ENCODE data around the gene KIRREL3. TPM values are rescaled to one million over a fixed set of nuclear protein-coding genes. Genes with fewer than 3 reads are reported as not detected.

Gene KIRREL3
- total and polyA plus RNA-seq, 9 of the 15 experiments (the other 6 are each of a cell fraction or from before 2014, with no cell fraction given): 0.04 to 0.10 TPM; not detected in 7

GRCh38 chr11:126477535-126478305 lies 522.9 kb downstream of the KIRREL3 start (continued):
- TF ChIP-seq ZBTB26 (CRISPR knock-in tag; IDR thresholded peaks at IDR 0.05) (no peak), ATF7 (IDR thresholded peaks at IDR 0.05) (no peak), KLF16 (IDR thresholded peaks at IDR 0.05) (no peak)

GRCh38 chr11:126476977-126477376 lies 523.6 kb downstream of the KIRREL3 start:
- H3K79me2 ChIP-seq (ENCODE audit: control insufficient read depth, insufficient read depth, low read length): no peaks in the 10 kb centered on the region
- no peaks in the 10 kb centered on the region for H3K9me3 ChIP-seq (replicated peaks; ENCODE audit: control insufficient read depth, insufficient read depth, low read depth, low read length)
- 2% methylated on average over 7 of the region's 9 CpGs for WGBS (ENCODE audit: insufficient coverage, low coverage, missing lambda C conversion rate)
- no peak for ATAC-seq
- in situ Hi-C loops (cut with MboI) (no loop called here), intact Hi-C loops (cut with micrococcal nuclease) (no loop called here)
- H3K4me1 ChIP-seq (replicated peaks in 1 of 2; ENCODE audit: control insufficient read depth in 2 of 2, insufficient read depth in 2 of 2, low read length in 2 of 2): peaks cover 3 to 4% of the 10 kb centered on the region in 2 experiments; a peak in 3 of 5 replicates
- no peak for TF ChIP-seq ZBTB8A (IDR thresholded peaks at IDR 0.05; ENCODE audit: partially characterized antibody)
- no peak for TF ChIP-seq ELF2 (CRISPR knock-in tag; IDR thresholded peaks at IDR 0.05)
- no peak for TF ChIP-seq ZNF436 (CRISPR knock-in tag; IDR thresholded peaks at IDR 0.05)
- TF ChIP-seq HDAC6 (IDR thresholded peaks at IDR 0.05; ENCODE audit: low read depth, low read length): no peak
- no peak for TF ChIP-seq EP300 (IDR thresholded peaks at IDR 0.05; ENCODE audit: low read length)
- no peak for TF ChIP-seq PHF21A (IDR thresholded peaks at IDR 0.05; ENCODE audit: borderline replicate concordance, low read depth)
- H3K4me3 ChIP-seq: no peak overlapping the region
- no peak overlapping the region for H3K9ac ChIP-seq (ENCODE audit: insufficient read depth in 1 of 2, low read depth in 2 of 2, low read length in 2 of 2)
- ChIA-PET CTCF (ENCODE audit: low intra/inter-chr PET ratio) (no interaction called here), POLR2A (no interaction called here)
- no peak overlapping the region for H3K4me2 ChIP-seq (ENCODE audit: insufficient read depth, low read length)
- peaks cover 4 to 47% of the 10 kb centered on the region in 2 experiments; a peak in 4 of 5 replicates for H3K27me3 ChIP-seq (ENCODE audit: control insufficient read depth in 2 of 2, insufficient read depth in 2 of 2, low read length in 2 of 2)
- FAIRE-seq: no peak
- DNase-seq (ENCODE audit: extremely low read depth in 1 of 4, low spot score in 3 of 4): no peak
- H3K36me3 ChIP-seq (ENCODE audit: control insufficient read depth, insufficient read depth, low read length): no peaks in the 10 kb centered on the region
- H3K9me1 ChIP-seq (ENCODE audit: control insufficient read depth, insufficient read depth, low read length): no peaks in the 10 kb centered on the region
- no TSS peak for BruUV-seq (replicated peaks)
- no peaks in the 10 kb centered on the region for H4K20me1 ChIP-seq (replicated peaks; ENCODE audit: control insufficient read depth, insufficient read depth, low read length)
- no peak overlapping the region for H2AFZ ChIP-seq (ENCODE audit: low read depth, low read length)
- H3K27ac ChIP-seq (ENCODE audit: extremely low read depth, low read depth, low read length): no peak overlapping the region

All from K562 (cell line).